ENCODE measurements around the gene HPCAL1.

The HPCAL1 gene

GRCh38 chr2:10471955-10472354, 169.3 kb downstream of the HPCAL1 start:
- no peaks in the 10 kb centered on the region for H3K27me3 ChIP-seq (ENCODE audit: insufficient read depth, poor library complexity, severe bottlenecking)
- ATAC-seq (ENCODE audit: low read depth) (no peak), DNase-seq (ENCODE audit: low spot score) (no peak)
- TF ChIP-seq CTCF (IDR thresholded peaks at IDR 0.05; ENCODE audit: poor library complexity, severe bottlenecking), result no peak
- no peaks in the 10 kb centered on the region for H3K4me1 ChIP-seq (ENCODE audit: insufficient read depth, poor library complexity, severe bottlenecking)
- no peaks in the 10 kb centered on the region for H3K36me3 ChIP-seq (ENCODE audit: low read depth)
- H3K4me3 ChIP-seq (ENCODE audit: severe bottlenecking), result no peak overlapping the region
- H3K27ac ChIP-seq (ENCODE audit: poor library complexity, severe bottlenecking), result no peak overlapping the region
- H3K9me3 ChIP-seq (ENCODE audit: severe bottlenecking), result no peaks in the 10 kb centered on the region

DNA sequence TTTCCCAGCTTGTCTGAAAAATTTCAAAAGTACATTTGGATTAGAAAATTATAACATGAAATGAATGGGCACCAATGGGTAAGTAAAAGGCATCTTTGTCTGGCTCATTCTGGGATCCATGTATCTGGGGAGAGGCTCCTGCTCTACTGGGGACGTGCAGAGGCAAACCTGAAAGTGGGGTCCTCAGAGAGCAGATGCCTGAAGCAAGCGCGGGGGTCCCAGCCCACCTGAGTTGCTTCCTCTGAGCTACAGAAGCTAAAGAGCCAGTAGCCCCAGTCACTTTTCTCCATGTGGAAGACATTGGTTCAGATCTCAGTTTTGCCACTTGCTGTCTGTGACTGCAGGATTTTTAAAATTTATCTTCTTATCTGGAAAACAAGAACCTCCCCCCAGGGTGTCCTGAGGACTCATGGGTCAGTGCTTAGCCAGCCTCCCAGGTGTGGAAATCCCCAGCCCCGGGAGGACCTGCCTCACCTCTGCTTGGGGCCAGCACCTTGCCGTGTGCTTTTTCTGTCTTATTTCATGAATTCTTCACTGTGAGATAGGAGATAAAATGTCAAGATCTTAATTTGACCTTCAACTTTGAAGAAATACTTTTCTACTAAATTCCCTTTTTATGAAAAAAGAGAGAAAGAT, 170.5 kb downstream of the HPCAL1 start:
- Histone ChIP-seq H3K4me3 (ENCODE audit: severe bottlenecking) (no peak overlapping the region), H3K36me3 (ENCODE audit: low read depth) (no peaks in the 10 kb centered on the region), H3K9me3 (ENCODE audit: severe bottlenecking) (no peaks in the 10 kb centered on the region), H3K27me3 (ENCODE audit: insufficient read depth, poor library complexity, severe bottlenecking) (no peaks in the 10 kb centered on the region), H3K27ac (ENCODE audit: poor library complexity, severe bottlenecking) (no peak overlapping the region), H3K4me1 (ENCODE audit: insufficient read depth, poor library complexity, severe bottlenecking) (no peaks in the 10 kb centered on the region)
- TF ChIP-seq CTCF (IDR thresholded peaks at IDR 0.05; ENCODE audit: poor library complexity, severe bottlenecking), result no peak
- no peak for DNase-seq (ENCODE audit: low spot score)
- ATAC-seq (ENCODE audit: low read depth), result no peak

DNA sequence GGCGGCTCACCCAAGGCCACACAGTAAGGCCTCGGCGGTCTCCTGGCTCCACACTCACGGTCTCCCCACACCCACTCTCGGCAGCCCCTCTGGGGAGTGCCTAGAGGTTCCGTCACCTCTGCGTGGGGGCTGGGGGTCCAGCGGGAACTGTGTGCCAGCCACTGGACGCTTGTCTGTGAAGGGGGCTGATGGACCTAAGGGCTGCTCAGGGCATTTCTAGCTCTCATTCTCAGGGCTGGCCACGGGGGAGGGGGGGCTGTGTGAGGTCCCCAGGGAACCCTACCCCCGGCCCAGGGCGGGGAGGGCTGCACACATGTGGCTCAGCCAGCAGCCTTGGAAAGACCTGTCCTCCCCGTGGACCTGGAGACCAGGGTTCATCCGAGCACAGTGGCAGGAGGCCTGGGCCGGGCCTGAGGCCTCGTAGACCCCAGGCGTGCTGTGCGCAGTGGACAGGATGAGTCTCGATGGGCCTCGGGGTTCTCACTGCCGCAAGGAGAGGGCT, 172.6 kb downstream of the HPCAL1 start:
- Histone ChIP-seq H3K36me3 (ENCODE audit: low read depth) (no peaks in the 10 kb centered on the region), H3K27me3 (ENCODE audit: insufficient read depth, poor library complexity, severe bottlenecking) (no peaks in the 10 kb centered on the region), H3K4me3 (ENCODE audit: severe bottlenecking) (no peak overlapping the region), H3K4me1 (ENCODE audit: insufficient read depth, poor library complexity, severe bottlenecking) (no peaks in the 10 kb centered on the region), H3K27ac (ENCODE audit: poor library complexity, severe bottlenecking) (no peak overlapping the region), H3K9me3 (ENCODE audit: severe bottlenecking) (no peaks in the 10 kb centered on the region)
- ATAC-seq (ENCODE audit: low read depth), result no peak
- DNase-seq (ENCODE audit: low spot score), result no peak
- no peak for TF ChIP-seq CTCF (IDR thresholded peaks at IDR 0.05; ENCODE audit: poor library complexity, severe bottlenecking)

GRCh38 chr2:10475811-10476660, 173.3 kb downstream of the HPCAL1 start:
- no peaks in the 10 kb centered on the region for H3K36me3 ChIP-seq (ENCODE audit: low read depth)
- H3K4me1 ChIP-seq (ENCODE audit: insufficient read depth, poor library complexity, severe bottlenecking), result no peaks in the 10 kb centered on the region

More at GRCh38 chr2:10475811-10476660, 173.3 kb downstream of the HPCAL1 start:
- DNase-seq (ENCODE audit: low spot score) (no peak), ATAC-seq (ENCODE audit: low read depth) (no peak)
- no peaks in the 10 kb centered on the region for H3K27me3 ChIP-seq (ENCODE audit: insufficient read depth, poor library complexity, severe bottlenecking)
- H3K27ac ChIP-seq (ENCODE audit: poor library complexity, severe bottlenecking), result no peak overlapping the region
- no peak for TF ChIP-seq CTCF (IDR thresholded peaks at IDR 0.05; ENCODE audit: poor library complexity, severe bottlenecking)
- no peak overlapping the region for H3K4me3 ChIP-seq (ENCODE audit: severe bottlenecking)
- H3K9me3 ChIP-seq (ENCODE audit: severe bottlenecking), result no peaks in the 10 kb centered on the region
